PC-3 (cell line): ENCODE data around the gene CHAT.

Source experiments
- CTCF ChIP-seq: fragments of 300-600 bp; sonication (generic); conservative IDR thresholded peaks from 2 replicates; pipeline ENCODE4 v1.5.1; 2017; ENCODE audit warnings: antibody characterized with exemption, low read depth, mild to moderate bottlenecking, low read length
- EZH2 ChIP-seq: fragments of 300-600 bp; sonication (generic); IDR thresholded peaks from one replicate; pipeline ENCODE4 v1.6.1; 2017; ENCODE audit warnings: antibody characterized with exemption, mild to moderate bottlenecking, low read length; ENCODE audit not compliant: unreplicated experiment
- EZH2phosphoT487 ChIP-seq: fragments of 300-600 bp; sonication (generic); IDR thresholded peaks from 2 replicates; pipeline ENCODE4 v1.6.1; 2018; ENCODE audit warnings: mild to moderate bottlenecking, antibody characterized with exemption, low read length, borderline replicate concordance

DNA sequence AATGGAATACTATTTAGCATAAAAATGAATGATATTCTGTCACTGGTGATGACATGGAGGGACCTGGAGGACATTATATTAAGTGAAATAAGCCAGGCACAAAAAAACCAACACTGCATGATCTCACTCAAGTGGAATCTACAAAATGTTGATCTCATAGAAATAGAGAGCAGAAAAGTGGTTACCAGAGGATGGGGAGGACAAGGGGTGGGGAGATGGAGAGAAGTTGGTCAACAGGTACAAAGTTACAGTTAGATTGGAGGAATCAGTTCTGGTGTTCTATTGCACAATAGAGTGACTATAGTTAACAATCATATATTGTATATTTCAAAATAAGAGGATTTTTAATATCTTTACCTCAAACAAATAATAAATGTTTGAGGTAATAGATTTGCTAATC lies 28.4 kb upstream of the CHAT start:
- no peak for TF ChIP-seq CTCF
- no peak for TF ChIP-seq EZH2
- TF ChIP-seq EZH2phosphoT487 = no peak
